GM19324 (cell line): ENCODE measurements around the gene LRRC37A.
"Not testable (repeated sequence)": the region's sequence is repeated elsewhere in the genome, so short reads cannot be mapped to it uniquely, and the experiment has no call there.

Experiments used
- ATAC-seq: cut with Tn5 transposase; IDR thresholded peaks from one replicate; pipeline ENCODE4 v1.9.1; 2021; ENCODE audit warnings: mild to moderate bottlenecking, moderate library complexity; ENCODE audit not compliant: unreplicated experiment, low FRiP score

The LRRC37A gene

GRCh38 chr17:46294831-46295230 lies at the start of gene LRRC37A:
LRRC37A (plus strand) TSS chr17:46295131; CDS start chr17:46295134, 3 bp downstream.
- ATAC-seq, result not testable (repeated sequence)

- ATAC-seq, result not testable (repeated sequence)
Observed at GRCh38 chr17:46249153-46249552, 45.8 kb upstream of the LRRC37A start.

DNA sequence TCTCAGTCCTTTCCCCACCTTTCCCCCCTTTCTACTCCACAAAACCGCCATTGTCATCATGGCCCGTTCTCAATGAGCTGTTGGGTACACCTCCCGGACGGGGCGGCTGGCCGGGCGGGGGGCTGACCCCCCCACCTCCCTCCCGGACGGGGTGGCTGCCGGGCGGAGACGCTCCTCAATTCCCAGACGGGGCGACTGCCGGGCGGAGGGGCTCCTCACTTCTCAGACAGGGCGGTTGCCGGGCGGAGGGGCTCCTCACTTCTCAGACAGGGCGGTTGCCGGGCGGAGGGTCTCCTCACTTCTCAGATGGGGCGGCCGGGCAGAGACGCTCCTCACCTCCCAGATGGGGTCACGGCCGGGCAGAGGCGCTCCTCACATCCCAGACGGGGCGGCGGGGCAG lies 42.1 kb upstream of the LRRC37A start:
- ATAC-seq, result not testable (repeated sequence)

- ATAC-seq, result not testable (repeated sequence)
Observed at GRCh38 chr17:46253722-46254121, 41.2 kb upstream of the LRRC37A start.

- not testable (repeated sequence) for ATAC-seq
Observed at GRCh38 chr17:46254215-46254614, 40.7 kb upstream of the LRRC37A start.

DNA sequence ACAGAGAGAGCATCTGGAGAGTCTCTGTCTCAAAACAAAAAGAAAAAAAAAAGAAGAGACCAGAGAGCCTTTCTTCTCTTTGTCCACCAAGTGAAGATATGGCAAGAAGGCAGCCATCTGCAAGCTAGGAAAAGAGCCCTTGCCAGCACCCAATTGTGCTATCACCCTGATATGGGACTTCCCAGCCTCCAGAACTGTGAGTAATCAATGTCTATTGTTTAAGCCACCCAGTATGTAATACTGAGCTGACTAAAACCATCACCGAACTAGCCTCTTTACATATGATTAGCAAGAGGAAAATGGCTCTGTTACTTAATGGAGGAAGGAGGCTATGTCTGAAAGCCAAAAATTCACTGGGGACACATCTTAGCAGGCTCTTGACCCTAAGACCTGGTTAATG lies 38.6 kb upstream of the LRRC37A start:
- ATAC-seq, result not testable (repeated sequence)

- ATAC-seq, result not testable (repeated sequence)
Observed at GRCh38 chr17:46259845-46260661, 34.9 kb upstream of the LRRC37A start.

GRCh38 chr17:46262271-46262670 lies 32.7 kb upstream of the LRRC37A start:
- ATAC-seq, result no peak

- ATAC-seq, result no peak
Observed at GRCh38 chr17:46264456-46265198, 30.3 kb upstream of the LRRC37A start.

- peak; percentile 2 for ATAC-seq
Observed at GRCh38 chr17:46266063-46266655, 28.8 kb upstream of the LRRC37A start.

DNA sequence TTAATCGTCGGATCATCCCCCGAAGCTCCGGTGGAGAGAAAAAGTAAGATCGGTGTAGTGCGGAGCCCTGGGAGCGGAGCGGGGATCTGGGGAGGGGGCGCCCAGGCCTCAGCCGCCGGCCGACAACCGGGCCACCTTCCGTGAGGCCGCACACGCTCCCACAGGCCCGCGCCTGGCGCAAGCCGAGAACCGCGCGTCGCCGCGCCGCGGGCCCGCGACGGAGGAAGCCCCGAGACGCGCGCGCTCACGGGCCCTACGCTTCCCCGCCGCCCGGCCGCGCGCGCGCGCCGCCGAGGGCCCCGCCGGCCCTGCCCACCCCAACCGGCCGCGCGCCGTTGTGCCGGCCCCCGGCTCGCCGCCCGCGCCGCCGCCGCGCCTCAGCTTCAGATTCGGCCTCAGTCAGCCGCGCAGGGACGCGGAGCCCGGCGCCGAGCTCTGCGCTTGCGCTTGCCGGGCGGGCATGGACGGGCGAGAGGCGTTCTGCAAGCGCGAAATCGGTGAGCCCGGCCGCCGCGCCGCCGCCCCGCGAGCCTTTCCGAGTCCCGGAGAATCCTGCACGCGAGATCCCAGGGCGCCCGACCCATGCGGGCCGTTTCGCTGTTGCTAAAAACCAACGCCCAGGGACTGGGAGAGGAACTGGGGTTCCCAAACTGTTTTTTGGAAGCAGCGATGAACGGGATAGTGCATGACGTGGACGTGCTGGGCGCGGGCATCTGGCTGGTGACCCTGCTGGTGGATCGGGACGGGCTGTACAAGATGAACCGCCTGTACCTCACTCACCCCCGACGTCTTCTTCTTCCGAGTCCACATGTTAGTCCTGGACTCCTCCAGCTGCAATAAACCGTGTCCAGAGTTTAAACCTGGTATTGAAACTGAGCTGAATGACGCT lies 28.0 kb upstream of the LRRC37A start:
- peak; percentile 88 for ATAC-seq

GRCh38 chr17:46270032-46270431 lies 24.9 kb upstream of the LRRC37A start:
- ATAC-seq, result no peak

DNA sequence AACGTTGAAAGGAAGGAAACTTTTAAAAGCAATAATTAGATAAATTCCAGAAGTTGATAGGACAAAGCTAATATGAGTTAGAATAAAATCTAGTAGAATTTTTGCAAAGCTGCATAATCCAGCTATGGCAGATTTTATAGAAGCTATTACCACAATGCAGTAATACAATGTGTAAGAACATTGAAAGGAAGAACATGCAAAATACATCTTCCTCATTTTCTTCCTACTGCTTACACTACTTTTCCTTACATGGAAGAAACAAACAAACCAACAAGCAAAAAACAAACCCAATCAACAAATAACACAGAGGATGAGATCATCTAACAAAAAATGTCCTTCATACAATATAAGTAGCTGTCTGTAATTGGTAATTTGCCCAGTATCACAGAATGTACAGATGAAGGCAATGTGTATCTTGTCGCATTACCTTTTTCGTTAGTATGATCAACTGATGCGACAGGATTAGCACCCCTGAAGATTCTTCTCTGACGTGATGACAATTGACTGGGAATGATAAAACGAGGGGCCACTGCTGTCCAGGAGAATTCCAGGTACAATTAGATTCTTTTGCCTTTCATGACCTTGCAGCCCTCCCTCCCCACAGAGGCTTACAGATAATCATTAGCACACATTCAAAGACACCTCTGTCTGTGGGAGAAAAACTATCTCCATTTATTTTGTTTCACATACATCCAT lies 21.2 kb upstream of the LRRC37A start:
- no peak for ATAC-seq

- ATAC-seq, result no peak
Observed at GRCh38 chr17:46274238-46274637, 20.7 kb upstream of the LRRC37A start.

GRCh38 chr17:46276728-46277479 lies 18.0 kb upstream of the LRRC37A start:
- not testable (repeated sequence) for ATAC-seq

DNA sequence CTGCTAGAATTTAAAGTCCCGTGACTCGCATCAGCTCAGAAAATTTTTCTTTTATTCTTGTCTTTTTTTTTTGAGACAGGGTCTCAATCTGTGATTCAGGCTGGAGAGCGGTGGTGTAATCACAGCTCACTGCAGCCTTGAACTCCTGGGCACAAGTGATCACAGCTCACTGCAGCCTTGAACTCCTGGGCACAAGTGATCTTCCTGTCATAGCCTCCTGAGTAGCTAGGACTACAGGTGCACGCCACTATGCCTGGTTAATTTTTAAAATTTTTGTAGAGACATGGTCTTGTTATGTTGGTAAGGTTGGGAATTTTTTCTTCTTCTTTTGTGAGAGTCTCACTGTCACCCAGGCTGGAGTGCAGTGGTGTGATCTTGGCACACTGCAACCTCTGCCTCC lies 13.6 kb upstream of the LRRC37A start:
- ATAC-seq, result not testable (repeated sequence)

- not testable (repeated sequence) for ATAC-seq
Observed at GRCh38 chr17:46282635-46283034, 12.3 kb upstream of the LRRC37A start.

DNA sequence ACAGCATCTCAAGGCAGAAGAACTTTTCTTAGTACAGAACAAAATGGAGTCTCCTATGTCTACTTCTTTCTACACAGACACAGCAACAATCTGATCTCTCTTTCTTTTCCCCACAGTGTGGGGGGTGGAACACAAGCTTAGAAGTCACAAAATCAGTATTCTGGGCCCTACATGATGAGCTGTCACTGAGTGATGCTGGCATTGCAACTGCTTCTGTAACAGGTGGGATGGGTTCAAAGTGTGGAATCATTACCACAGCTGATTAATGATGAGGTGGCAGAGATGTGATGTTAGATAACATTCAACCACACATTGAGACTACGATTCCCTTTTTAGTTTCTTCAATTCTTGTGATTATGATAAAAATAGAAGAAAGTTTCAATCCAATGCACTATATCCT lies 10.5 kb upstream of the LRRC37A start:
- not testable (repeated sequence) for ATAC-seq

DNA sequence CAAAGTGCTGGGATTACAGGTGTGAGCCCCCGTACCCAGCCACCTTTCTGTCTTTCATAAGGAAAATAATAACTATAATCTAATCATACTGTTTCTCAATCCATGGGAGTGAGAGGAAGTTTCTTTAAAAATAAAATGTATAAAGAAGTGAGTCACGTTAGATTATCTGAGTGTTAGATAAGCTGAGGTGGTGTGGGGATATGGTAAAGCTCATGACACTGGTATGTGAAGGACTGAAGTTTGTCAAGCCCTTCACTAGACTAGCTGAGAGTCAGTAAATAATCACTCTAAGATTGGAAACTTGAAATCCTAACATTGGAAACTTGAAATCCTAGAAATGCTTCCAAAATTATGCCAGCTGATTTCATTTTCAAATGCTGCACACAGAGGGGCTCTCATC lies 9.4 kb upstream of the LRRC37A start:
- not testable (repeated sequence) for ATAC-seq
